ENCODE data around the gene RBM20.
"Not testable (repeated sequence)": the region's sequence is repeated elsewhere in the genome, so short reads cannot be mapped to it uniquely, and the experiment has no call there.

The RBM20 gene

GRCh38 chr10:110616493-110617033, 27.6 kb upstream of the RBM20 start:
- no peak overlapping the region for H3K4me3 ChIP-seq (ENCODE audit: low read length)
- no peak for TF ChIP-seq ZNF274 (IDR thresholded peaks at IDR 0.05; ENCODE audit: low read depth, low read length)

- no peak for TF ChIP-seq ZNF274 (IDR thresholded peaks at IDR 0.05; ENCODE audit: low read depth, low read length)
- H3K4me3 ChIP-seq (ENCODE audit: low read length) = no peak overlapping the region
Measured at GRCh38 chr10:110617425-110618229, 26.5 kb upstream of the RBM20 start.

GRCh38 chr10:110618230-110618610, 25.9 kb upstream of the RBM20 start:
- TF ChIP-seq ZNF274 (IDR thresholded peaks at IDR 0.05; ENCODE audit: low read depth, low read length) = no peak
- no peak overlapping the region for H3K4me3 ChIP-seq (ENCODE audit: low read length)

- TF ChIP-seq ZNF274 (IDR thresholded peaks at IDR 0.05; ENCODE audit: low read depth, low read length) = no peak
- H3K4me3 ChIP-seq (ENCODE audit: low read length) = no peak overlapping the region
Measured at GRCh38 chr10:110619514-110620397, 24.4 kb upstream of the RBM20 start.

GRCh38 chr10:110620398-110620719, 23.8 kb upstream of the RBM20 start:
- TF ChIP-seq ZNF274 (IDR thresholded peaks at IDR 0.05; ENCODE audit: low read depth, low read length) = no peak
- no peak overlapping the region for H3K4me3 ChIP-seq (ENCODE audit: low read length)

- not testable (repeated sequence) for H3K4me3 ChIP-seq (ENCODE audit: low read length)
Measured at GRCh38 chr10:110623316-110623715, 20.8 kb upstream of the RBM20 start.

GRCh38 chr10:110625356-110625894, 18.7 kb upstream of the RBM20 start:
- TF ChIP-seq ZNF274 (IDR thresholded peaks at IDR 0.05; ENCODE audit: low read depth, low read length) = no peak
- H3K4me3 ChIP-seq (ENCODE audit: low read length) = no peak overlapping the region

GRCh38 chr10:110625951-110626855, 17.9 kb upstream of the RBM20 start:
- H3K4me3 ChIP-seq (ENCODE audit: low read length) = no peak overlapping the region
- TF ChIP-seq ZNF274 (IDR thresholded peaks at IDR 0.05; ENCODE audit: low read depth, low read length) = no peak

- TF ChIP-seq ZNF274 (IDR thresholded peaks at IDR 0.05; ENCODE audit: low read depth, low read length) = no peak
Measured at GRCh38 chr10:110628161-110628560, 16.0 kb upstream of the RBM20 start.

GRCh38 chr10:110629680-110630191, 14.4 kb upstream of the RBM20 start:
- TF ChIP-seq ZNF274 (IDR thresholded peaks at IDR 0.05; ENCODE audit: low read depth, low read length) = no peak
- no peak overlapping the region for H3K4me3 ChIP-seq (ENCODE audit: low read length)

More at GRCh38 chr10:110628161-110628560, 16.0 kb upstream of the RBM20 start:
- H3K4me3 ChIP-seq (ENCODE audit: low read length) = no peak overlapping the region

GRCh38 chr10:110631934-110632333, 12.2 kb upstream of the RBM20 start:
- H3K4me3 ChIP-seq (ENCODE audit: low read length) = no peak overlapping the region
- TF ChIP-seq ZNF274 (IDR thresholded peaks at IDR 0.05; ENCODE audit: low read depth, low read length) = no peak

GRCh38 chr10:110632591-110633215, 11.4 kb upstream of the RBM20 start:
- no peak for TF ChIP-seq ZNF274 (IDR thresholded peaks at IDR 0.05; ENCODE audit: low read depth, low read length)
- no peak overlapping the region for H3K4me3 ChIP-seq (ENCODE audit: low read length)
